Measurements from ENCODE around the gene PRR12. TPM values are rescaled to one million over a fixed set of nuclear protein-coding genes. Genes with fewer than 3 reads are reported as not detected.

PRR12 gene
- total RNA-seq, 1 experiment from 2014 or later: 40.4 TPM

DNA sequence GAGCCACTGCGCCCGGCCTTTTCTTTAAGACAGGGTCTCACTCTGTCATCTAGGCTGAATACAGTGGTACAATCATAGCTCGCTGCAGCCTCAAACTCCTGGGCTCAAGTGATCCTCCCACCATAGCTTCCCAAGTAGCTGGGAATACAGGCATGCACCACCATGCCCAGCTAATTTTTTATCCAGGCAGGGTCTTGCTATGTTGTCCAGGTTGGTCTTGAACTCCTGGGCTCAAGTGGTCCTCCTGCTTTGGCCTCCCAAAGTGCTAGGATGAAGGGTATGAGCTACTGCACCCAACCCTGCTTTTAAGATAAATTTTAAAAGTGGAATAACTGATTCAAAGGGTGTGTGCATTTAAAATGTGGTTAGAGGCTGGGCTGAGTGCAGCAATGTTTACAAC is 24.7 kb upstream of the PRR12 start:
- peak in 1 of 2 experiments; percentile 31 for DNase-seq
- Histone ChIP-seq H3K36me3 (ENCODE audit: low read depth) (no peaks in the 10 kb centered on the region), H3K9me2 (ENCODE audit: insufficient read depth) (no peaks in the 10 kb centered on the region), H3K27me3 (ENCODE audit: insufficient read depth, low read depth) (no peaks in the 10 kb centered on the region), H3F3A (ENCODE audit: insufficient read depth, low read depth) (peaks cover 9% of the 10 kb centered on the region; the same call in 1 of the 2 replicates), H4K20me1 (ENCODE audit: insufficient read depth) (peaks cover 44% of the 10 kb centered on the region), H3K27ac (no peak overlapping the region), H3K9me3 (ENCODE audit: insufficient read depth, low read depth) (no peaks in the 10 kb centered on the region), H3K4me1 (replicated peaks; ENCODE audit: insufficient read depth) (0 out of 2 replicates have a peak, but pooled peaks cover 7% of the 10 kb centered on the region), H3K79me2 (ENCODE audit: low read depth) (peaks cover 34% of the 10 kb centered on the region), H2AFZ (no peak overlapping the region), H3K4me2 (no peak overlapping the region), H3K4me3 (no peak overlapping the region)
- BruUV-seq (replicated peaks): no TSS peak
- CTCF ChIA-PET: interaction anchor here (0.7 kb wide), 1 partner anchor 35 kb away, joined by 6 read pairs; no protein-coding TSS in a partner anchor
- intact Hi-C loops (cut with micrococcal nuclease; ENCODE audit: unreplicated experiment): no loop called here
- TF ChIP-seq EZH2 (IDR thresholded peaks at IDR 0.05; ENCODE audit: low read depth): no peak
- TF ChIP-seq, protein P1, sequence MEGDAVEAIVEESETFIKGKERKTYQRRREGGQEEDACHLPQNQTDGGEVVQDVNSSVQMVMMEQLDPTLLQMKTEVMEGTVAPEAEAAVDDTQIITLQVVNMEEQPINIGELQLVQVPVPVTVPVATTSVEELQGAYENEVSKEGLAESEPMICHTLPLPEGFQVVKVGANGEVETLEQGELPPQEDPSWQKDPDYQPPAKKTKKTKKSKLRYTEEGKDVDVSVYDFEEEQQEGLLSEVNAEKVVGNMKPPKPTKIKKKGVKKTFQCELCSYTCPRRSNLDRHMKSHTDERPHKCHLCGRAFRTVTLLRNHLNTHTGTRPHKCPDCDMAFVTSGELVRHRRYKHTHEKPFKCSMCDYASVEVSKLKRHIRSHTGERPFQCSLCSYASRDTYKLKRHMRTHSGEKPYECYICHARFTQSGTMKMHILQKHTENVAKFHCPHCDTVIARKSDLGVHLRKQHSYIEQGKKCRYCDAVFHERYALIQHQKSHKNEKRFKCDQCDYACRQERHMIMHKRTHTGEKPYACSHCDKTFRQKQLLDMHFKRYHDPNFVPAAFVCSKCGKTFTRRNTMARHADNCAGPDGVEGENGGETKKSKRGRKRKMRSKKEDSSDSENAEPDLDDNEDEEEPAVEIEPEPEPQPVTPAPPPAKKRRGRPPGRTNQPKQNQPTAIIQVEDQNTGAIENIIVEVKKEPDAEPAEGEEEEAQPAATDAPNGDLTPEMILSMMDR (conservative IDR thresholded peaks at IDR 0.05): no peak
- POLR2A ChIA-PET (ENCODE audit: unreplicated experiment): interaction anchor here (0.7 kb wide), 1 partner anchor 311 kb away, joined by 6 read pairs; no protein-coding TSS in a partner anchor

DNA sequence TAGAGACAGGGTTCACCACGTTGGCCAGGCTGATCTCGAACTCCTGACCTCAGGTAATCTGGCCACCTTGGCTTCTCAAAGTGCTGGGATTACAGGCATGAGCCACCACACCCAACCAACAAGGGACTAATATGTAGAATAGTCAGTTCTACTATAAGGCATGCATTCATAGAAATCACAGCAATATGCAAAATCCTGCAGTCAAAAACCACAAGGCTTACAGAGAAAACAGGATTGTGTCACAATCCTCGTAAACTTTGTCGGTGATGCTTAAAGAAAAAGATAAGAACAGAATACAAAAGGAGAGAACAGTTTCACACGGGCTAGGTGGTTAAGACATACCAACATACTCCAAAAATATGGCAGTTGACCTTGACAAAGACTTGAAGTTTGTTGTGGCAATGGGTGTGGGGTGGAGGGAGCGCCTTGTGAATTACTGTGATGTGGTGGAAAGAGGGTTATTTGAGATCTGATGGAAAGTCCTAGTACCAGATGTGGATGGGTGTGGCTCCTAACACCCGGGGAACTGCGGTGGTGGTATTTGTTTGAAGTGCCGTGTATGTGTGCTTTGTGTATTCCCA is 23.0 kb upstream of the PRR12 start:
- peak in 1 of 2 experiments; percentile 36 for DNase-seq
- no peaks in the 10 kb centered on the region for H3K36me3 ChIP-seq (ENCODE audit: low read depth)
- BruUV-seq (replicated peaks): no TSS peak
- ChIA-PET POLR2A (ENCODE audit: unreplicated experiment) (no interaction called here), CTCF (interaction anchor here (0.6 to 0.7 kb wide), 2 partner anchors 583 to 604 kb away, joined by 7 to 8 read pairs; no protein-coding TSS in a partner anchor)
- no peaks in the 10 kb centered on the region for H3K9me3 ChIP-seq (ENCODE audit: insufficient read depth, low read depth)
- no peak overlapping the region for H3K27ac ChIP-seq
- H3K9me2 ChIP-seq (ENCODE audit: insufficient read depth): no peaks in the 10 kb centered on the region
- 0 out of 2 replicates have a peak, but pooled peaks cover 7% of the 10 kb centered on the region for H3K4me1 ChIP-seq (replicated peaks; ENCODE audit: insufficient read depth)
- no peak for TF ChIP-seq EZH2 (IDR thresholded peaks at IDR 0.05; ENCODE audit: low read depth)
- H3K79me2 ChIP-seq (ENCODE audit: low read depth): peaks cover 34% of the 10 kb centered on the region
- intact Hi-C loops (cut with micrococcal nuclease; ENCODE audit: unreplicated experiment): no loop called here
- H3F3A ChIP-seq (ENCODE audit: insufficient read depth, low read depth): peaks cover 12% of the 10 kb centered on the region; the same call in 1 of the 2 replicates
- H4K20me1 ChIP-seq (ENCODE audit: insufficient read depth): peaks cover 40% of the 10 kb centered on the region
- no peak overlapping the region for H2AFZ ChIP-seq
- H3K27me3 ChIP-seq (ENCODE audit: insufficient read depth, low read depth): no peaks in the 10 kb centered on the region
- H3K4me2 ChIP-seq: no peak overlapping the region
- no peak overlapping the region for H3K4me3 ChIP-seq

DNA sequence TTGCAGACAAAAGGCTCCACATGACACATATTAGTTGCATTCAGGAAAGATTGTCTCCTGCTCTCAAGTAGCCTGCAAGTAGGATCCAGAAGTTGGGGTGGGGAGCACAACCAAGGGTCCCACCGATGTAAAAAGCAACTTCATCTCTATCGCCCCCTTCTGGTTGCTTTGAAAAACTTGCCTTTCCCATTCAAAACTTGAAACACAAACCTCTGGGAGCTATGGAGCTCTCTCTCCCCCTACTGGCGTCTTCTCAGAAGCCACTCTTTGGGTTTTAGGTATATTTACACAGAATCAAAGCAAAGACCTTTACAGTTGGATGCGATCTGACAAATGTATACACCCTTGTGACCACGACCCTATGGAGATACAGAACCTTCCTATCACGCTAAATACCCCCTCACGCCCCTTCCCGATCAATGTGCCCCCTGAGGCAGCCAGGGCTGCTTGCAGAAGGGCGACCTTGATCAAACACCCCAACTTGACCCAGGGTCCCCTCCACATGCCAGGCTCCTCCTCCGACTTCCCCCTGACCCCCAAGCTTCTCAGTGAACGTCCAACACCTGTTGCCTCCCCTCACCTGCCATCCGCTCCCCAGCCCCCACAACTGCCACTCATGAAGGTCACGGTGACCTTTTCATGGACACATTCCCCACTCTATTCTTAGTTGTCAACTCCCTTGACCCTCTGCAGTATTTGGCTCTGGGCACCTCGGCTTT is 20.7 kb upstream of the PRR12 start:
- no peak for TF ChIP-seq EZH2 (IDR thresholded peaks at IDR 0.05; ENCODE audit: low read depth)
- TF ChIP-seq, protein P1 (conservative IDR thresholded peaks at IDR 0.05): peak; percentile 99
- 0 out of 2 replicates have a peak, but pooled peaks cover 7% of the 10 kb centered on the region for H3K4me1 ChIP-seq (replicated peaks; ENCODE audit: insufficient read depth)
- peak; percentile 54 to 69 for DNase-seq
- BruUV-seq (replicated peaks): no TSS peak
- no peak overlapping the region for H3K4me2 ChIP-seq
- H3K27me3 ChIP-seq (ENCODE audit: insufficient read depth, low read depth): no peaks in the 10 kb centered on the region
- no peaks in the 10 kb centered on the region for H3K9me2 ChIP-seq (ENCODE audit: insufficient read depth)
- no peaks in the 10 kb centered on the region for H3K9me3 ChIP-seq (ENCODE audit: insufficient read depth, low read depth)
- ChIA-PET CTCF (interaction anchor here (0.6 to 1.0 kb wide), 12 partner anchors 10 to 248 kb away, joined by 3 to 9 read pairs (median 4); partner anchors contain the start of genes FCGRT, NOSIP, PIH1D1 and RRAS), POLR2A (ENCODE audit: unreplicated experiment) (interaction anchor here (0.6 kb wide), 1 partner anchor 94 kb away, joined by 7 read pairs; no protein-coding TSS in a partner anchor)
- H3F3A ChIP-seq (ENCODE audit: insufficient read depth, low read depth): peaks cover 22% of the 10 kb centered on the region
- H3K4me3 ChIP-seq: no peak overlapping the region
- no peak overlapping the region for H3K27ac ChIP-seq
- H2AFZ ChIP-seq: no peak overlapping the region
- no peaks in the 10 kb centered on the region for H3K36me3 ChIP-seq (ENCODE audit: low read depth)
- intact Hi-C loops (cut with micrococcal nuclease; ENCODE audit: unreplicated experiment): loop anchor here (1.0 kb wide), 1 partner anchor 64 kb away; no protein-coding TSS in a partner anchor
- peaks cover 32% of the 10 kb centered on the region for H3K79me2 ChIP-seq (ENCODE audit: low read depth)
- peaks cover 44% of the 10 kb centered on the region for H4K20me1 ChIP-seq (ENCODE audit: insufficient read depth)

All from PC-9 (cell line).